OCI-LY3 (cell line): ENCODE data around the gene CSNK1A1.

Source experiments
- EZH2phosphoT487 ChIP-seq: fragments of 200-600 bp; shearing (Covaris generic); IDR thresholded peaks from 2 replicates; pipeline ENCODE4 v1.6.1; 2018; ENCODE audit warnings: antibody characterized with exemption, mixed run types, low read depth
- TF ChIP-seq, protein P1 (sequence below): fragments of 200-600, 300-600 bp; sonication (generic); IDR thresholded peaks from 2 replicates; pipeline ENCODE4 v1.5.1; 2014; ENCODE audit warnings: antibody characterized with exemption, low read length, low read depth

DNA sequence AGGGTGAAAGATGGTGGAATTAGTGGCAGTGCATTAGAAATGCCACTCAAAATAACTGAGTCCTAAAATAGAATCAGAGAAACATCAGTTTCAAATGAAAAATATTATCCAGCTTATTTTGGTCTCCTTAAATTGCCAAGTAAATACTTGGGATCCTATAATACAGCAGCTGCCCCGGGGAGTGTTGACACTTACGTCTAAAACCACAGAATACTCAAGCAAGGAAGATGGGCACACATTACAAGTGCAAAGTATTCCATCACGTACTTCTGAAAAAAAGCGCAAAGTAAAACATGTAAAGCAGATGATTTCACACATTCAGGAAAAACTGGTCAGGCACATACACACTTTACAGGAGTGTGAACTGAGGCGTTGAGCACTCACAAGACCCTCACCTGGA, 27.7 kb upstream of the CSNK1A1 start:
- TF ChIP-seq, protein P1, sequence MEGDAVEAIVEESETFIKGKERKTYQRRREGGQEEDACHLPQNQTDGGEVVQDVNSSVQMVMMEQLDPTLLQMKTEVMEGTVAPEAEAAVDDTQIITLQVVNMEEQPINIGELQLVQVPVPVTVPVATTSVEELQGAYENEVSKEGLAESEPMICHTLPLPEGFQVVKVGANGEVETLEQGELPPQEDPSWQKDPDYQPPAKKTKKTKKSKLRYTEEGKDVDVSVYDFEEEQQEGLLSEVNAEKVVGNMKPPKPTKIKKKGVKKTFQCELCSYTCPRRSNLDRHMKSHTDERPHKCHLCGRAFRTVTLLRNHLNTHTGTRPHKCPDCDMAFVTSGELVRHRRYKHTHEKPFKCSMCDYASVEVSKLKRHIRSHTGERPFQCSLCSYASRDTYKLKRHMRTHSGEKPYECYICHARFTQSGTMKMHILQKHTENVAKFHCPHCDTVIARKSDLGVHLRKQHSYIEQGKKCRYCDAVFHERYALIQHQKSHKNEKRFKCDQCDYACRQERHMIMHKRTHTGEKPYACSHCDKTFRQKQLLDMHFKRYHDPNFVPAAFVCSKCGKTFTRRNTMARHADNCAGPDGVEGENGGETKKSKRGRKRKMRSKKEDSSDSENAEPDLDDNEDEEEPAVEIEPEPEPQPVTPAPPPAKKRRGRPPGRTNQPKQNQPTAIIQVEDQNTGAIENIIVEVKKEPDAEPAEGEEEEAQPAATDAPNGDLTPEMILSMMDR = no peak
- no peak for TF ChIP-seq EZH2phosphoT487
